CD4-positive, CD25-positive, alpha-beta regulatory T cell (primary cell): ENCODE data around the gene TMPRSS6. TPM values are rescaled to one million over a fixed set of nuclear protein-coding genes. Genes with fewer than 3 reads are reported as not detected.

ENCODE experiments used
- ATAC-seq, 2 donors: fragments of 150-1000 bp; cut with Tn5 transposase; one replicate each; pipeline ENCODE4 v1.10.0; 2021; ENCODE audit warnings: low read depth in 2 of 2, moderate number of reproducible peaks in 2 of 2, moderate library complexity in 1 of 2
- DNase-seq, 3 donors: peaks; one replicate each; pipeline versions ENCODE4 v3.0.0 to v3.0.0-alpha.2; 2012 to 2022; ENCODE audit warnings: mixed read lengths in 1 of 3
- H3K27ac ChIP-seq: one replicate; pipeline ENCODE4 v1.7.0; 2013; ENCODE audit warnings: mild to moderate bottlenecking, low read length; ENCODE audit not compliant: insufficient read depth, poor library complexity, severe bottlenecking
- H3K27me3 ChIP-seq: one replicate; pipeline ENCODE4 v1.7.0; 2013; ENCODE audit warnings: low read length; ENCODE audit not compliant: control insufficient read depth, insufficient read depth
- H3K36me3 ChIP-seq: one replicate; pipeline ENCODE4 v1.7.0; 2013; ENCODE audit warnings: mild to moderate bottlenecking, low read length, moderate library complexity; ENCODE audit not compliant: control insufficient read depth, insufficient read depth
- H3K4me1 ChIP-seq: 2 replicates; pipeline ENCODE4 v1.7.0; 2013; ENCODE audit warnings: mild to moderate bottlenecking, low read length; ENCODE audit not compliant: insufficient read depth, control insufficient read depth, poor library complexity, severe bottlenecking
- H3K4me3 ChIP-seq: one replicate; pipeline ENCODE4 v1.7.0; 2013; ENCODE audit warnings: low read depth, mild to moderate bottlenecking, low read length, moderate library complexity
- H3K9me3 ChIP-seq, 2 experiments: 1 replicate in 1 of 2; 2 replicates in 1 of 2; pipeline ENCODE4 v1.7.0; 2013; ENCODE audit warnings: low read length in 2 of 2, mild to moderate bottlenecking in 1 of 2, moderate library complexity in 1 of 2; ENCODE audit not compliant: control insufficient read depth in 2 of 2
- H3K27ac Mint-ChIP-seq, 3 donors: one replicate each; pipeline ENCODE4 v1.8.0; 2020 to 2022; ENCODE audit warnings: mild to moderate bottlenecking in 3 of 3, mixed read lengths in 3 of 3, moderate library complexity in 2 of 3
- H3K27me3 Mint-ChIP-seq: one replicate; pipeline ENCODE4 v1.8.0; 2022; ENCODE audit warnings: mild to moderate bottlenecking, mixed read lengths
- H3K36me3 Mint-ChIP-seq: one replicate; pipeline ENCODE4 v1.8.0; 2020; ENCODE audit warnings: mixed read lengths
- H3K4me1 Mint-ChIP-seq, 4 donors: one replicate each; pipeline ENCODE4 v1.8.0; 2020 to 2022; ENCODE audit warnings: mixed read lengths in 4 of 4, mild to moderate bottlenecking in 1 of 4
- H3K4me3 Mint-ChIP-seq, 4 donors: one replicate each; pipeline ENCODE4 v1.8.0; 2020 to 2022; ENCODE audit warnings: mild to moderate bottlenecking in 4 of 4, mixed read lengths in 4 of 4, moderate library complexity in 3 of 4
- H3K9me3 Mint-ChIP-seq, 7 donors: one replicate each; pipeline ENCODE4 v1.8.0; 2020 to 2022; ENCODE audit warnings: mixed read lengths in 7 of 7, mild to moderate bottlenecking in 3 of 7, moderate library complexity in 2 of 7
- polyA plus RNA-seq, 4 donors: library from polyadenylated mRNA; unstranded; fragments of 300-500 nt; fragmentation: Illumina TruSeq; gene quantifications; one replicate each; pipeline ENCODE4 v1.2.3, GENCODE V29; 2021
- total RNA-seq: library from RNA; stranded (reverse); gene quantifications from one replicate; pipeline ENCODE4 v1.2.3, GENCODE V29; 2022

Gene TMPRSS6
- total and polyA plus RNA-seq, 5 donors from 2014 or later: 0.10 to 1.5 (median 0.17) TPM

GRCh38 chr22:37024339-37025157 is 85.0 kb downstream of the TMPRSS6 start:
- Histone ChIP-seq H3K27me3 (no peaks in the 10 kb centered on the region), H3K4me3 (no peak overlapping the region), H3K36me3 (no peaks in the 10 kb centered on the region), H3K9me3 (no peaks in the 10 kb centered on the region), H3K27ac (no peak overlapping the region), H3K4me1 (peaks cover 14% of the 10 kb centered on the region)
- Mint-ChIP-seq H3K4me1 (peaks cover 0 to 21% (median 10%) of the 10 kb centered on the region in 4 donors), H3K36me3 (peaks cover 6% of the 10 kb centered on the region), H3K27ac (no peak overlapping the region), H3K27me3 (no peaks in the 10 kb centered on the region), H3K9me3 (no peaks in the 10 kb centered on the region), H3K4me3 (no peak overlapping the region)
- no peak for DNase-seq
- no peak for ATAC-seq

- Histone ChIP-seq H3K36me3 (no peaks in the 10 kb centered on the region), H3K4me3 (no peak overlapping the region), H3K9me3 (no peaks in the 10 kb centered on the region), H3K27ac (no peak overlapping the region), H3K4me1 (peaks cover 18% of the 10 kb centered on the region), H3K27me3 (no peaks in the 10 kb centered on the region)
- peak overlapping the region in 1 of 4 donors; percentile 60 for H3K4me3 Mint-ChIP-seq
- H3K27ac Mint-ChIP-seq: no peak overlapping the region
- H3K4me1 Mint-ChIP-seq: peaks cover 0 to 21% (median 10%) of the 10 kb centered on the region in 4 donors
- DNase-seq (no peak), ATAC-seq (no peak)
- no peaks in the 10 kb centered on the region for H3K9me3 Mint-ChIP-seq
- H3K36me3 Mint-ChIP-seq: peaks cover 6% of the 10 kb centered on the region
- H3K27me3 Mint-ChIP-seq: no peaks in the 10 kb centered on the region
Measured at GRCh38 chr22:37023743-37024338, 85.7 kb downstream of the TMPRSS6 start.

DNA sequence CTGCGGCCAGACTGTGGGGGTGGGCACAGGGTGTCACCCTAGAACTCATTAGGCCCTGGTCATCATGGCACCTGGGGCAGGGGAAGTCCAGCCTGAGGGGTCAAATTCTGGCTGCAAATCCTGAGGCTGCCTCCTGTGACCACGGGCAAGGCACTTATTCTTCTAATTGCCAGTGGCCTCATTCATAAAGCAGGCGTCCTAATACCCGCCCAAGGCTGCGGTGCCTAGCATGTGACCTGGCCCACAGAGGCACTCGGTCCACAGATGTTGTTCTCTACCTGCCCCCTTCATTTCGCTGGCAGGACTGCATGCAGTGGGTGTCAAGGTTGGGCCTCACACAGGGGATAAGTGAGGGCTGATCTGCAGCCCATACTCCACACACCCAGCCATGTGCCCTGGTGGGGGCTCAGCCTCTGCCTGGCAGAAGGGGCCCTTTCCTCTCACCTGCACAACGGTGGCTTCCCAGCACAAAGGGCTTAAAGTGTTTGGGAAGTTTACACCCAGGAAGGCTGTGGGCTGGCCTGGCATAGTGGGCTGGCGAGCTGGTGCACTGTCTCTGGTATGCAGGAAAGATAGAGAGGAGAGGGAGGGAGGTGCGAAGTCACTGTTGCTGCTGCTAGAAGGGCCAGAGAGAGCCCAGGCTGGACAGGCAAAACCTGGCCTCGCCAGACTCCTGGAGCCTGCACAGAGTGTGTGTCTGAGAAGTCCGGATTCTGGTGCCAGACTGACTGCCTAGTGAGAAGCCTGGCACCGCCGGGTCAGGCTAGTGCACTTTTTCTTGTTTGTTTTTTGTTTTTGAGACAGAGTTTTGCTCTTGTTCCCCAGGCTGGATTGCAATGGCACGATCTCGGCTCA is 86.8 kb downstream of the TMPRSS6 start:
- Histone ChIP-seq H3K27ac (no peak overlapping the region), H3K4me1 (peaks cover 21% of the 10 kb centered on the region), H3K27me3 (no peaks in the 10 kb centered on the region), H3K9me3 (no peaks in the 10 kb centered on the region), H3K36me3 (no peaks in the 10 kb centered on the region), H3K4me3 (no peak overlapping the region)
- no peaks in the 10 kb centered on the region for H3K27me3 Mint-ChIP-seq
- DNase-seq (no peak), ATAC-seq (no peak)
- H3K9me3 Mint-ChIP-seq: no peaks in the 10 kb centered on the region
- H3K4me1 Mint-ChIP-seq: peaks cover 0 to 22% (median 12%) of the 10 kb centered on the region in 4 donors
- peaks cover 6% of the 10 kb centered on the region for H3K36me3 Mint-ChIP-seq
- peak overlapping the region in 2 of 4 donors; percentile 77 to 96 for H3K4me3 Mint-ChIP-seq
- no peak overlapping the region for H3K27ac Mint-ChIP-seq

DNA sequence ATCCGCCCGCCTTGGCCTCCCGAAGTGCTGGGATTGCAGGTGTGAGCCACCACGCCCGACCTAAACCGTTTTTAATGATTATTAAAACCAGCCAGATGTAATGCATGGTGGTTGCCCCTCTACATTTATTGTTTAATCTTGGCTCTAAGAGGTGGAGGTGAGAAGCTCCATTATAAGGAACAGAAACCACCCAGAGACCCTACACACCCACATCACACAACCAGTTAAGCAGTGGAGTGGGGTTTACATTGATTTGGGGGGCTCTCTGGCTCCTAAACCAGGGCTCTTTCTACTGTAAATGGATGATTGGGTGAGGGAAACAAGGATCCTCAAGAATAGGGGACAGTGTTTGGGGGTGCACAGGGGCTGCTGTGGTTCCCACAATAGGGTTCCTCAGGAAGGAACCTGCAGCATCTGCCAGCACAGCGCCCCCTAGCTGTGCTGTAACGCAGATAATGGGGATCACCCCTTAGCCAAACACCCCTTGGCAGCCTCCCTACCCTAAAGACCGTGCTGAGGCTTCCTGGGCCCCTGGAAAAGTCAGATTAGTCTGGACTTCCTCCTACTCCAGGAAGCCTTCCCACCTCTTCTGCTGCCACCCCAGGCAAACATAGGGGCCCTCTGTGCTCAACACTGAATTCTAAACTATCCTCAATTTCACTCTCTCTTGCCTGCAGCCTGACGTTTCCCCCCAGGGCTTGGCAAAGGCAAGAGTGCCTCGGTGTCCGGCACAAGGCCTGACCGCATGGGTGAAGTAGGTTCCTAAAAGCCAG is 87.6 kb downstream of the TMPRSS6 start:
- H3K27me3 ChIP-seq: no peaks in the 10 kb centered on the region
- H3K4me1 ChIP-seq: peaks cover 21% of the 10 kb centered on the region
- DNase-seq: peak; percentile 30 to 82 (median 47)
- Mint-ChIP-seq H3K27ac (no peak overlapping the region), H3K27me3 (no peaks in the 10 kb centered on the region), H3K9me3 (no peaks in the 10 kb centered on the region), H3K4me1 (peaks cover 0 to 25% (median 14%) of the 10 kb centered on the region in 4 donors), H3K36me3 (peaks cover 6% of the 10 kb centered on the region), H3K4me3 (peak overlapping the region; percentile 66 to 96 (median 76))
- H3K4me3 ChIP-seq: no peak overlapping the region
- no peaks in the 10 kb centered on the region for H3K9me3 ChIP-seq
- H3K27ac ChIP-seq: no peak overlapping the region
- ATAC-seq: peak in 1 of 2 donors; percentile 40
- no peaks in the 10 kb centered on the region for H3K36me3 ChIP-seq

DNA sequence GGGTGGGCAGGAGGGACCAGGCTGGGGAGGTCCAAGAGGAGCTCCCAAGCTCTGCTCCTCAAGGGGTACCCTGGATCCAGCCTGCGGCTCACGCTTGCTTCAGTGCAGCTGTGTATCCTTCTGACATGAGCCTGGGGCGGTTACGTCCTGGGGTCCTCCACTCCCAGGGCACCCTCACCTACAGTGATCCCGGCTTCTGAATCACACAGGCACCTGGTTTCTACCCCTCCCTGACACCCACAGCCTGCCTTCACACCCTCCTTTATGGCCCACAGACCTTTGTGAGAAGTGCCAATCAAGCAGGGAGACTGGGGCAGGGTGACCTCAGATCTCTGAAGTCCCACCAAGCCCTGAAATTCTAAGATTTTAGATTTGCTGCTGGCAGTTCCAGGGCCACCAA is 88.5 kb downstream of the TMPRSS6 start:
- no peak for ATAC-seq
- H3K36me3 ChIP-seq: no peaks in the 10 kb centered on the region
- no peaks in the 10 kb centered on the region for H3K9me3 ChIP-seq
- no peak overlapping the region for H3K27ac ChIP-seq
- Mint-ChIP-seq H3K4me1 (peaks cover 0 to 25% (median 14%) of the 10 kb centered on the region in 4 donors), H3K9me3 (no peaks in the 10 kb centered on the region), H3K4me3 (peak overlapping the region in 1 of 4 donors; percentile 62), H3K36me3 (peaks cover 6% of the 10 kb centered on the region), H3K27ac (no peak overlapping the region), H3K27me3 (no peaks in the 10 kb centered on the region)
- H3K27me3 ChIP-seq: no peaks in the 10 kb centered on the region
- DNase-seq: no peak
- H3K4me3 ChIP-seq: no peak overlapping the region
- peaks cover 21% of the 10 kb centered on the region for H3K4me1 ChIP-seq

DNA sequence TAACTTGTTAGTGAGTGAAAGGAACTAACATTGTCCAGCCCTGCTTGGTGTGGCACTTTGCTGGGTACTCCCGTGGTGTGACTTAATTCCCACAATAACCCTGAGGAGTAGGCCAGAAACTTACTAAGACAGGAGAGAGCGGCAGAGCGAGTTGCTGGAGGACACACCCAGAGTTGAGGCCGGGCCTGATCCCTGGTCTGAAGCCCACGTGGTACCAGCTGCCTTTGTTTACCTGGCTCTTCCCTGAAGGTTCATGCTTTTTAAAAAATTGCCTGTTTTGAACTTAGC is 89.4 kb downstream of the TMPRSS6 start:
- H3K4me1 ChIP-seq: peaks cover 21% of the 10 kb centered on the region
- peak overlapping the region; percentile 87 to 94 (median 90) for H3K4me3 Mint-ChIP-seq
- peak overlapping the region; percentile 47 to 76 (median 73) for H3K27ac Mint-ChIP-seq
- H3K4me3 ChIP-seq: peak overlapping the region; percentile 77
- H3K36me3 Mint-ChIP-seq: peaks cover 4% of the 10 kb centered on the region
- H3K36me3 ChIP-seq: no peaks in the 10 kb centered on the region
- DNase-seq (peak in 1 of 3 donors; percentile 29), ATAC-seq (no peak)
- peaks cover 0 to 25% (median 14%) of the 10 kb centered on the region in 4 donors for H3K4me1 Mint-ChIP-seq
- H3K9me3 Mint-ChIP-seq: no peaks in the 10 kb centered on the region
- no peaks in the 10 kb centered on the region for H3K9me3 ChIP-seq
- no peak overlapping the region for H3K27ac ChIP-seq
- no peaks in the 10 kb centered on the region for H3K27me3 Mint-ChIP-seq
- H3K27me3 ChIP-seq: no peaks in the 10 kb centered on the region
